Left cardiac atrium (tissue), 4 donors: ENCODE results near the gene ATF5. TPM values are rescaled to one million over a fixed set of nuclear protein-coding genes. Genes with fewer than 3 reads are reported as not detected.
"Not testable (repeated sequence)": the region's sequence is repeated elsewhere in the genome, so short reads cannot be mapped to it uniquely, and the experiment has no call there.

Experiments
- ATAC-seq, 2 donors: fragments of 200-7000 bp; cut with Tn5 transposase; one replicate each; pipeline ENCODE4 v1.9.1; 2020; ENCODE audit warnings: mild to moderate bottlenecking in 2 of 2, moderate library complexity in 2 of 2
- DNase-seq: peaks from one replicate; pipeline ENCODE4 v3.0.0-alpha.2; 2020
- intact Hi-C, 2 donors: fragments of 100-400 bp; cut with DNase I; formaldehyde crosslinking; loops; one replicate each; pipeline versions ENCODE4 v1.14.1 to v1.15.1; 2022 to 2023
- total RNA-seq, 2 donors: library from RNA; stranded (reverse); fragmentation: NEBNext Ultra II Directional; extraction: Animal tissue kit (Norgen Biotek cat#: 25700); gene quantifications; one replicate each; pipeline ENCODE4 v1.2.1, GENCODE V29; 2021
- donor health status: DM: no; HTN: yes; CAD: no.
- donor health status: DM: no; HTN: yes; CAD: no; lungs with severe emphysema.
- donor health status: DM: yes; HTN: yes; CAD: no.
- donor health status: Dilated cardiomyopathy.

Gene ATF5
- total RNA-seq, 2 donors from 2014 or later: 16.6 to 18.9 TPM

- ATAC-seq (peak; percentile 92), DNase-seq (peak; percentile 82)
- intact Hi-C loops: loop anchor here (1.0 to 2.0 kb wide), 2 partner anchors 45 kb away; no protein-coding TSS in a partner anchor
These were observed 8.9 kb downstream of the ATF5 start for GRCh38 chr19:49937750-49938381.

- DNase-seq: no peak
- intact Hi-C loops: no loop called here
- ATAC-seq: no peak
These were observed 9.7 kb downstream of the ATF5 start for GRCh38 chr19:49938662-49939061.

- intact Hi-C loops: no loop called here
- ATAC-seq: no peak
- DNase-seq: no peak
These were observed 10.9 kb downstream of the ATF5 start for GRCh38 chr19:49939721-49940481.

- intact Hi-C loops: no loop called here
- DNase-seq (no peak), ATAC-seq (no peak)
These were observed 11.4 kb downstream of the ATF5 start for GRCh38 chr19:49940482-49940791.

GRCh38 chr19:49944567-49944966 lies 15.6 kb downstream of the ATF5 start:
- DNase-seq, intact Hi-C loops, ATAC-seq: not testable (repeated sequence)

GRCh38 chr19:49946415-49946814 lies 17.4 kb downstream of the ATF5 start:
- no peak for ATAC-seq
- DNase-seq: no peak
- intact Hi-C loops: no loop called here

- no peak for DNase-seq
- intact Hi-C loops: no loop called here
- ATAC-seq: no peak
These were observed 21.0 kb downstream of the ATF5 start for GRCh38 chr19:49949742-49950589.

GRCh38 chr19:49950590-49950948 lies 21.6 kb downstream of the ATF5 start:
- intact Hi-C loops: no loop called here
- ATAC-seq: no peak
- no peak for DNase-seq

GRCh38 chr19:49950956-49951526 lies 22.0 kb downstream of the ATF5 start:
- intact Hi-C loops: no loop called here
- ATAC-seq: no peak

GRCh38 chr19:49951806-49952478 lies 22.9 kb downstream of the ATF5 start:
- DNase-seq (no peak), ATAC-seq (no peak)
- intact Hi-C loops: no loop called here

More at GRCh38 chr19:49950956-49951526, 22.0 kb downstream of the ATF5 start:
- no peak for DNase-seq

GRCh38 chr19:49952479-49952836 lies 23.5 kb downstream of the ATF5 start:
- no peak for ATAC-seq
- no peak for DNase-seq
- intact Hi-C loops: no loop called here

GRCh38 chr19:49952906-49953305 lies 23.9 kb downstream of the ATF5 start:
- ATAC-seq: no peak
- intact Hi-C loops: no loop called here
- DNase-seq: no peak

GRCh38 chr19:49953416-49953815 lies 24.4 kb downstream of the ATF5 start:
- peak in 1 of 2 donors; percentile 50 for ATAC-seq
- intact Hi-C loops: no loop called here
- DNase-seq: no peak

- ATAC-seq: peak; percentile 46 to 64
- DNase-seq: no peak
These were observed 25.3 kb downstream of the ATF5 start for GRCh38 chr19:49954092-49954829.

GRCh38 chr19:49954933-49955332 lies 25.9 kb downstream of the ATF5 start:
- ATAC-seq (no peak), DNase-seq (no peak)
- intact Hi-C loops: no loop called here

More at GRCh38 chr19:49954092-49954829, 25.3 kb downstream of the ATF5 start:
- intact Hi-C loops: no loop called here

- no peak for DNase-seq
- intact Hi-C loops: no loop called here
- peak in 1 of 2 donors; percentile 39 for ATAC-seq
These were observed 27.1 kb downstream of the ATF5 start for GRCh38 chr19:49956115-49956495.

- ATAC-seq: no peak
- DNase-seq: no peak
- intact Hi-C loops: no loop called here
These were observed 28.4 kb downstream of the ATF5 start for GRCh38 chr19:49957262-49957915.

GRCh38 chr19:49958144-49958543 lies 29.1 kb downstream of the ATF5 start:
- DNase-seq, ATAC-seq, intact Hi-C loops: not testable (repeated sequence)
